ENCODE measurements around the gene EGF.
"Not testable (repeated sequence)": the region's sequence is repeated elsewhere in the genome, so short reads cannot be mapped to it uniquely, and the experiment has no call there.

The EGF gene

GRCh38 chr4:109928327-109929045 is 15.8 kb downstream of the EGF start:
- no peak for DNase-seq (ENCODE audit: low read depth)
- no peak overlapping the region for H3K4me3 ChIP-seq (ENCODE audit: low read depth, low read length)
- in situ Hi-C loops (cut with HindIII; ENCODE audit: low sequenced_read_pairs): no loop called here
- no peak for TF ChIP-seq CTCF (IDR thresholded peaks at IDR 0.05; ENCODE audit: low read depth, low read length, missing control alignments)

GRCh38 chr4:109930464-109930863 is 17.8 kb downstream of the EGF start:
- no peak for DNase-seq (ENCODE audit: low read depth)
- no peak for TF ChIP-seq CTCF (IDR thresholded peaks at IDR 0.05; ENCODE audit: low read depth, low read length, missing control alignments)
- no peak overlapping the region for H3K4me3 ChIP-seq (ENCODE audit: low read depth, low read length)
- in situ Hi-C loops (cut with HindIII; ENCODE audit: low sequenced_read_pairs): no loop called here

- no peak for TF ChIP-seq CTCF (IDR thresholded peaks at IDR 0.05; ENCODE audit: low read depth, low read length, missing control alignments)
- DNase-seq (ENCODE audit: low read depth): no peak
- H3K4me3 ChIP-seq (ENCODE audit: low read depth, low read length): no peak overlapping the region
- in situ Hi-C loops (cut with HindIII; ENCODE audit: low sequenced_read_pairs): no loop called here
Measured at GRCh38 chr4:109930872-109931271, 18.2 kb downstream of the EGF start.

GRCh38 chr4:109931318-109931717 is 18.6 kb downstream of the EGF start:
- no peak overlapping the region for H3K4me3 ChIP-seq (ENCODE audit: low read depth, low read length)
- TF ChIP-seq CTCF (IDR thresholded peaks at IDR 0.05; ENCODE audit: low read depth, low read length, missing control alignments): no peak
- DNase-seq (ENCODE audit: low read depth): no peak
- in situ Hi-C loops (cut with HindIII; ENCODE audit: low sequenced_read_pairs): no loop called here

- H3K4me3 ChIP-seq (ENCODE audit: low read depth, low read length); DNase-seq (ENCODE audit: low read depth); in situ Hi-C loops (cut with HindIII; ENCODE audit: low sequenced_read_pairs): not testable (repeated sequence)
Measured at GRCh38 chr4:109937352-109937751, 24.7 kb downstream of the EGF start.

GRCh38 chr4:109939190-109939589 is 26.5 kb downstream of the EGF start:
- TF ChIP-seq CTCF (IDR thresholded peaks at IDR 0.05; ENCODE audit: low read depth, low read length, missing control alignments): no peak
- no peak for DNase-seq (ENCODE audit: low read depth)
- no peak overlapping the region for H3K4me3 ChIP-seq (ENCODE audit: low read depth, low read length)
- in situ Hi-C loops (cut with HindIII; ENCODE audit: low sequenced_read_pairs): no loop called here

GRCh38 chr4:109942292-109942926 is 29.7 kb downstream of the EGF start:
- no peak overlapping the region for H3K4me3 ChIP-seq (ENCODE audit: low read depth, low read length)
- in situ Hi-C loops (cut with HindIII; ENCODE audit: low sequenced_read_pairs): no loop called here
- DNase-seq (ENCODE audit: low read depth): no peak
- no peak for TF ChIP-seq CTCF (IDR thresholded peaks at IDR 0.05; ENCODE audit: low read depth, low read length, missing control alignments)
